ENCODE measurements around the gene USP32.

The USP32 gene

GRCh38 chr17:60169921-60170817, 221.8 kb downstream of the USP32 start:
- DNase-seq = no peak

- DNase-seq = no peak
These were observed 223.3 kb downstream of the USP32 start for GRCh38 chr17:60168654-60169053.

- DNase-seq = no peak
These were observed 224.7 kb downstream of the USP32 start for GRCh38 chr17:60167065-60167741.

- DNase-seq = peak in 1 of 2 donors; percentile 39
These were observed 226.0 kb downstream of the USP32 start for GRCh38 chr17:60165971-60166370.

DNA sequence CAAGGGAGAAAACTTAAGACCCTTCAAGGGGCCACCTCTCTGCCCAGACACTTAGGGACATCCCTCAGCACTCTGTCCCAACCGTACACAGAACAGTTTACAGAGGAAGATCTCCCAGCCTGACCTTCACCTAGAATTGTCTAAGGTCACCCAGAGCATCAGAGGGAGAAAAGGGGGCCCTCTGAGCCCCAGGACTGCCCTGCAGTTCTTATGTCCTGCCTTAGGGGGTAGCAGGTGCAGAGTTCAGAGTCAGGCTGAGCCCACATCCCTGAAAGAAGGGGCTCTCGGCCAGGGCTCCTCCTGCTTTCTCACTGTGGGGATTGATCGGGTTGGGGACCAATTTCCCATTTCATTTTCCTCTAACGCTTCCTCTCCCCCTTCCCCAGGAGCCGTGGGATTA, 226.7 kb downstream of the USP32 start:
- no peak for DNase-seq

- DNase-seq = no peak
These were observed 227.2 kb downstream of the USP32 start for GRCh38 chr17:60164697-60165096.

- no peak for DNase-seq
These were observed 227.8 kb downstream of the USP32 start for GRCh38 chr17:60164164-60164563.

GRCh38 chr17:60163108-60163784, 228.7 kb downstream of the USP32 start:
- no peak for DNase-seq

- no peak for DNase-seq
These were observed 230.2 kb downstream of the USP32 start for GRCh38 chr17:60161598-60162330.

DNA sequence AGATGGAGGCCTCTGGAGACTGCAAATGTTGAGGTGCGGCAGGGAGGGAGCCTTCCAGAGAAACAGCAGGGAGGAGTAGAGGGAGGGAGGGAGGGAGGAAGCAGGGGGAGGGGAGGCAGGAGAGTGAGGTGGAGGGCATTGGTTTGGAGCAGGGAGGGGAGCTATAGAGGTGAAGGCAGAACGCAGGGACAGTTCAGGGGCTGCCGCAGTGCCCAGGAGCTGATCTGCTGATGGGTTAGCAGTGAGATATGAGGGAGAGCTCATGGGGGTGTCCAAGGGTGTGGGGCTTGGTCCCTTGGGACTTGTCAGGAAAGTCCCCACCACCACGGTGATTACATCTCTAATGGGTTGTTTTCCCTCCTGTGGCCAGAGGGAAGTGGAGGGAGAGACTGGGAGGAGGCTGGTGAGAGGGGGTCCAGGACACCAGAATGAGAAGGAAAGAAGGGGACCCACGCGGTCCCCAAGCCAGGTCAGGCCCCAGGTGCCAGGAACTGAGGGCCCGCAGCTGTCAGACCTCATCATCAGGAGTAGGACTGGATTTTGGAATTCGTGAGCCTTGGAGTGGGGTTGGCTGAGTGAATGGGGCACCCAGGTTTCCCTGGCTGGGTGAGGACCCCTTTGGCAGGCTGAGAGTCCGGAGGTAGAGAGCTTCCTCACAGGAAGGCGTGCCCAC, 231.0 kb downstream of the USP32 start:
- DNase-seq = no peak

GRCh38 chr17:60159479-60159866, 232.5 kb downstream of the USP32 start:
- DNase-seq = no peak

DNA sequence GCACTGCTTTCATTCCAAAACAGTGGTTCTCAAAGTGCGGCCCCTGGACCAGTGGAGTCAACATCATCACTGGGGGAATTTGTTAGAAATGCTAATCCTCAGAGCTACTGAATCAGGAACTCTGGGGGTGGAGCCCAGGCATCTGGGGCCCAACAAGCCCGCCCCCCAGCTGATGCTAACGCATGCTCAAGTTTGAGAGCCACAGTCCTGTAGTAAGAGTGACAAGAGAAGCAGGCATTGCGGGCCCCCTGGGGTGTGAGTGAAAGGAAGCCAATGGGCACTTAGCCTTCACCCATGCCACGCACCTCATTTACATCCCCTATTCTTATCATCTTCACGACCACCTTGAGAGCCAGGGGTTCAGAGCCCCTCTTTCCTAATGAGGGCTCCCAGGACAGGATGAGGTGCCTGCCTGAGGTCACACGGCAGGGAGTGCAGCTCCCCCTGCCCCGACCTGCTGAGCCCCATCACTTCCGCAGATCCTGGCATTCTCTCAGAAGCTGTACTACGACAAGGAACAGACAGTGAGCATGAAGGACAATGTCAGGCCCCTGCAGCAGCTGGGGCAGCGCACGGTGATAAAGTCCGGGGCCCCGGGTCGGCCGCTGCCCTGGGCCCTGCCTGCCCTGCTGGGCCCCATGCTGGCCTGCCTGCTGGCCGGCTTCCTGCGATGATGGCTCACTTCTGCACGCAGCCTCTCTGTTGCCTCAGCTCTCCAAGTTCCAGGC, 233.0 kb downstream of the USP32 start:
- DNase-seq = no peak

DNA sequence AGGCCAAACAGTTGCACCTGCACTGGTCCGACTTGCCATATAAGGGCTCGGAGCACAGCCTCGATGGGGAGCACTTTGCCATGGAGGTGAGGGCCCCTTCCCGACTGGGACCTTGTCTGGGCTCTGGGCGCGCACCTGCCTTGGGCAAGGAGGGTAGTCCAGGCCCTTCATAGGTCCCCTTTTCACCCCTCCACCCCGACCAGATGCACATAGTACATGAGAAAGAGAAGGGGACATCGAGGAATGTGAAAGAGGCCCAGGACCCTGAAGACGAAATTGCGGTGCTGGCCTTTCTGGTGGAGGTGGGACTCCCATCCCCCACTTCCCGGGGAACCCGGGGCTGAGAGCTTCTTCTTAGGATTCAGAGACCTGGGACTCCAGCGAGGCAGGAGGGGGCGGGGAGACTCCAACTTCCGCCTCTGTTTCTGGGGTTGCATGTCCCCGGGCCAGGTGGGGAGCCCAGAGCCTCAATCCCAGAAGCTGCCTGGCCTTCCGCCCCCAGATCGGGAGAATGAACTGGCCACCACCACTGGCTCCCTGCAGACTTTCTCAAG, 234.4 kb downstream of the USP32 start:
- no peak for DNase-seq

- DNase-seq = no peak
These were observed 235.2 kb downstream of the USP32 start for GRCh38 chr17:60156746-60157145.

DNA sequence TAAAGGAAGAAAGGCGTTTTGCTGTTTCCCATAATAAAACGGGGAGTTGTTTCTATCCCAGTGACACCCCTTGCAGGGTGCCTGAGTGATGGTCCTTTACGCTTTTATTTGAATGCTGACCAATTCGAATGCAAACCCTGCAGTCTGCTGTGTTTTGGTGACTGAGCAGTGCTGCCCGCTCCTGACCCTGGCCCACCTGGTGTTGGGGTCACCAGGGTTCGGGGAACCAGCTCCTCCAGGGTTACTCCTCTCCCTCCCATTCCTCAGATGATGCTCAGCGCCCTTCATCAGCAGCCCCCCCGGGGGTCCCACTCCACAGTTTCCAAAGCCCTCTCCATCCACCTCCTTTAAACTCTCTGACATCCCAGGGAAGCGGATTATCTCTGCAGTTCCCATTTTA, 236.1 kb downstream of the USP32 start:
- DNase-seq = no peak

DNA sequence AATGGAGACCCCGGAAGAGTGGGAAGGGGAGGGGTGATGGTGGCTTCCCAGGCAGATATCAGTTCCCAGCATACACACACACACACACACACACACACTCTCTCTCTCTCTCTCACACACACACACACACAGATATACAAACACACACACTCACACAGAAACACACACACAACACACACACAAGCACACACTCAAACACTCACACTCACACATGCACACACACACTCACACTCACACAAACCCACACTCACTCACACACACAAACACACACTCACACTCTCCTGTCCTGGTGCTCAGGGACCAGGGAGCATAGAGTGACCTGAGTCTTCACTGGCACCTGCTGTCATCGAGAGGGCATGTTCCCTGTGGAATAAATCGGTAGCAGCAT, 236.5 kb downstream of the USP32 start:
- no peak for DNase-seq

GRCh38 chr17:60154616-60155426, 237.1 kb downstream of the USP32 start:
- no peak for DNase-seq

- no peak for DNase-seq
These were observed 238.1 kb downstream of the USP32 start for GRCh38 chr17:60153606-60154390.

DNA sequence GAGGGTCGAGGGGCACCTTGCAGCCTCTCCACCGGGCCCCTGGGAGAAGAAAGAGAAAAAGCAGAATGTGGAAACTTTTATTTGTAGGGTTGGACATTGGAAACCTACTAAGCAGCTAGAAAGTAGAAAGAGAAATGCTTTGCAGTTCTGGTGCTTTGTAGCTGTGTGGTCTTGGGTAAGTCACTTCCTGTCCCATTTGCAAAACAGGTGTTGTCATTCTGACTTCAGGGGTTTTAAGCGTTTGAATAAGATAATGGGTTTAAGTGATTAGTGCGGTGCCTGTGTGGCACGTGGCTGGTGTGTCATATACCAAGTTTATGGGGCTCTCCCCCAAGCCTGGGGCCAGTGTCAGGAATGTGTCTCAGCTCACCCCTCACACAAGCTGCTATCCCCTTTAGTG, 240.6 kb downstream of the USP32 start:
- DNase-seq = no peak

Measured in stimulated activated CD4-positive, alpha-beta T cell treated with anti-CD3 and anti-CD28 coated beads, Interleukin-2, amount 100 ng/mL, for 24 hours (primary cell).